OCI-LY7 (cell line): Measurements from ENCODE around the gene TNK1. TPM values are rescaled to one million over a fixed set of nuclear protein-coding genes. Genes with fewer than 3 reads are reported as not detected.

Experiments
- BruUV-seq: library from RNA; stranded (reverse); fragments of 400-500 nt; replicated peaks from 2 replicates; lab custom pipeline; 2021; lab: Mats Ljungman, UMichigan
- CTCF ChIA-PET: fragments of 300-600 bp; sonication (Branson Sonifier 250); formaldehyde crosslinking; loops from one replicate; lab custom pipeline; 2022; ENCODE audit warnings: antibody characterized with exemption; ENCODE audit not compliant: unreplicated experiment; lab: Charles Lee
- POLR2A ChIA-PET: fragments of 300-600 bp; sonication (Branson Sonifier 250); formaldehyde crosslinking; loops from one replicate; lab custom pipeline; 2022; ENCODE audit warnings: antibody characterized with exemption; lab: Charles Lee
- DNase-seq: peaks from one replicate; pipeline ENCODE4 v3.0.0-alpha.2; 2015; ENCODE audit warnings: low spot score
- H2AFZ ChIP-seq: fragments of 200-600 bp; sonication (generic), shearing (Covaris generic); 2 replicates; pipeline ENCODE4 v1.6.1; 2014; ENCODE audit warnings: mild to moderate bottlenecking, antibody characterized with exemption, low read length, moderate library complexity
- H3K27ac ChIP-seq: fragments of 200-600 bp; sonication (generic); 2 replicates; pipeline ENCODE4 v1.5.1; 2014; ENCODE audit warnings: mixed run types, low read depth, mild to moderate bottlenecking, moderate library complexity, low read length, inconsistent platforms; ENCODE audit not compliant: poor library complexity, severe bottlenecking
- H3K36me3 ChIP-seq: fragments of 200-600 bp; sonication (generic); 2 replicates; pipeline ENCODE4 v1.6.1; 2014; ENCODE audit warnings: mild to moderate bottlenecking, antibody characterized with exemption, low read length, moderate library complexity, mixed read lengths; ENCODE audit not compliant: insufficient read depth
- H3K4me1 ChIP-seq: fragments of 200-600 bp; sonication (generic); 2 replicates; pipeline ENCODE4 v1.5.1; 2014; ENCODE audit warnings: mild to moderate bottlenecking, low read length; ENCODE audit not compliant: insufficient read depth, poor library complexity, severe bottlenecking
- H3K4me2 ChIP-seq: fragments of 200-600 bp; sonication (generic); 2 replicates; pipeline ENCODE4 v1.6.1; 2014; ENCODE audit warnings: mild to moderate bottlenecking, low read length
- H3K4me3 ChIP-seq: fragments of 200-600 bp; sonication (generic); 2 replicates; pipeline ENCODE4 v1.5.1; 2014; ENCODE audit warnings: mild to moderate bottlenecking, low read depth, low read length; ENCODE audit not compliant: poor library complexity, severe bottlenecking
- H3K79me2 ChIP-seq: fragments of 200-600 bp; sonication (generic); 2 replicates; pipeline ENCODE4 v1.6.1; 2016; ENCODE audit warnings: low read depth, mild to moderate bottlenecking, low read length, moderate library complexity, mixed read lengths; ENCODE audit not compliant: insufficient read depth
- H3K9me2 ChIP-seq: fragments of 200-600 bp; sonication (generic); 2 replicates; pipeline ENCODE4 v1.6.1; 2016; ENCODE audit warnings: mild to moderate bottlenecking, low read length, mixed read lengths; ENCODE audit not compliant: insufficient read depth
- H3K9me3 ChIP-seq: fragments of 200-600 bp; sonication (generic); 2 replicates; pipeline ENCODE4 v1.6.1; 2014; ENCODE audit warnings: mild to moderate bottlenecking, mixed run types, low read length, mixed read lengths
- H4K20me1 ChIP-seq: fragments of 200-600 bp; sonication (generic); 2 replicates; pipeline ENCODE4 v1.6.1; 2014; ENCODE audit warnings: mild to moderate bottlenecking, antibody characterized with exemption, low read length, moderate library complexity, mixed read lengths; ENCODE audit not compliant: insufficient read depth
- EZH2phosphoT487 ChIP-seq: fragments of 200-600 bp; sonication (generic); IDR thresholded peaks from 2 replicates; pipeline ENCODE4 v1.6.1; 2018; ENCODE audit warnings: low read depth, borderline replicate concordance, mild to moderate bottlenecking, mixed run types, antibody characterized with exemption, low read length, moderate library complexity, mixed read lengths
- intact Hi-C: fragments of 100-400 bp; cut with micrococcal nuclease; formaldehyde crosslinking; loops from one replicate; pipeline ENCODE4 v1.10.0; 2022; ENCODE audit not compliant: unreplicated experiment
- total RNA-seq, 2 experiments: library from RNA; depleted of rRNA in 1 of 2; stranded (reverse); fragments of >200 nt in 1 of 2; shearing (Covaris generic) in 1 of 2; gene quantifications; 2 replicates each; pipeline ENCODE4 v1.2.3, GENCODE V29; 2014 to 2022
- TF ChIP-seq, protein P1 (sequence below): fragments of 200-600 bp; sonication (generic); conservative IDR thresholded peaks from 2 replicates; pipeline ENCODE4 v1.5.1; 2014; ENCODE audit warnings: mild to moderate bottlenecking, antibody characterized with exemption, low read length, moderate library complexity, mixed read lengths

Gene TNK1
- total RNA-seq, 2 experiments from 2014 or later: 5.0 to 6.4 TPM

DNA sequence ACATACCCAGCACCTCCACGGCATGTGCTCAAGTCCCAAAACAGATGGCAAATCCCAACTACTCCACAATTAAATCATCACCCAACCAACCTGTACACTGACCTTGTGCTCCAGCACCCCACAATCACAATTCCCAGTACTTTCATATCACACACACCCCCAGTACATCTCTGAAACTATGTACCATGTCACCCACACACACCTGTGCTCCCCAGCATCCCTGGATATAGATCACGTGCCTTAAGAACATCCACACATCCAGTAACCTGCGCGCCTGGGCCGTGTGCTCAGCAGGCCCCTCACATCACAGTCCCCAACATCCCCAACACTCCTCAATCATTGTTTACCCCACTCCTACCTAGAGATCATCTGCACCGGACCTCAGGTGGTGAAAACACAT is 28.8 kb downstream of the TNK1 start:
- H3K9me2 ChIP-seq: no peaks in the 10 kb centered on the region
- DNase-seq: no peak
- TF ChIP-seq, protein P1, sequence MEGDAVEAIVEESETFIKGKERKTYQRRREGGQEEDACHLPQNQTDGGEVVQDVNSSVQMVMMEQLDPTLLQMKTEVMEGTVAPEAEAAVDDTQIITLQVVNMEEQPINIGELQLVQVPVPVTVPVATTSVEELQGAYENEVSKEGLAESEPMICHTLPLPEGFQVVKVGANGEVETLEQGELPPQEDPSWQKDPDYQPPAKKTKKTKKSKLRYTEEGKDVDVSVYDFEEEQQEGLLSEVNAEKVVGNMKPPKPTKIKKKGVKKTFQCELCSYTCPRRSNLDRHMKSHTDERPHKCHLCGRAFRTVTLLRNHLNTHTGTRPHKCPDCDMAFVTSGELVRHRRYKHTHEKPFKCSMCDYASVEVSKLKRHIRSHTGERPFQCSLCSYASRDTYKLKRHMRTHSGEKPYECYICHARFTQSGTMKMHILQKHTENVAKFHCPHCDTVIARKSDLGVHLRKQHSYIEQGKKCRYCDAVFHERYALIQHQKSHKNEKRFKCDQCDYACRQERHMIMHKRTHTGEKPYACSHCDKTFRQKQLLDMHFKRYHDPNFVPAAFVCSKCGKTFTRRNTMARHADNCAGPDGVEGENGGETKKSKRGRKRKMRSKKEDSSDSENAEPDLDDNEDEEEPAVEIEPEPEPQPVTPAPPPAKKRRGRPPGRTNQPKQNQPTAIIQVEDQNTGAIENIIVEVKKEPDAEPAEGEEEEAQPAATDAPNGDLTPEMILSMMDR: no peak
- no peak for TF ChIP-seq EZH2phosphoT487
- ChIA-PET CTCF (no interaction called here), POLR2A (no interaction called here)
- H3K4me1 ChIP-seq: no peaks in the 10 kb centered on the region
- no TSS peak for BruUV-seq
- H3K27ac ChIP-seq: no peak overlapping the region
- H3K79me2 ChIP-seq: no peaks in the 10 kb centered on the region
- intact Hi-C loops: no loop called here
- no peak overlapping the region for H2AFZ ChIP-seq
- H3K4me3 ChIP-seq: no peak overlapping the region
- H4K20me1 ChIP-seq: no peaks in the 10 kb centered on the region
- H3K4me2 ChIP-seq: no peak overlapping the region
- H3K36me3 ChIP-seq: no peaks in the 10 kb centered on the region
- H3K9me3 ChIP-seq: no peaks in the 10 kb centered on the region

DNA sequence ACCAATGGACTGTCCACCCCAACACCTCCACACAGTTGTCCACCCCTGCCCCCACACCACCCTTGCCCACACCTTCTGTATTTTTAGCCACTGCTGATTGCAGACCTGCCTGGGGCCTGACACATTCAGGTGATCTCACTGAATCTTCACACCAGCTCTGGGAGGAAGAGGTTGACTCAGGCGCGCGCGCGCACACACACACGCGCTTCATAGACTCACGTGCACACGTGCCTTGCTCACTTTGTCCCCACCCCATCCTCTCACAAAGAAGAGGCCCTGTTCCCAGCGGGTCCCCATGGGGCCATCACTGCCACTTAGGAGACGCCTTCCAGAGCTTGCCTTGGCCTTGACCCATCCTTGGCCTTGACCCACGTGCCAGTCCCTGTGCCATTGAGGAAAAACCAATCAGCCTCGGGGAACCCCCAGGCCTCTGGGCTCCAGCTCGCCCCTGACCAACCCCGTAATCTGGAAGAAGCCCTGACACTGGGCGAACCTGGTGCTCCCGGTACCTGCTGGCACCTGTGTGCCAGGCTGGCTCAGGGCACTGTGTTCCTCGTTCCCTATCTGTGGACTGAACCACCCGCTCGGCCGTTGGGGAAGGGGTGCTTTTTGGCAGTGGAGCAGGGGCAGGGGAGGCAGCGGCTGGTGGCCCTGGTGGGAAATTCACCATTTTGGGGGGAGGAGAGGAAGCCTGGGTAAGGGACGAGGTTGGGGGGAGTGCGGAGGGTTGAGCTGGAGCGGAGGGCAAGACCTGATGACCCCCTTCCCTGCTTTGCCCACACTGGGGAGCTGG is 29.9 kb downstream of the TNK1 start:
- BruUV-seq: no TSS peak
- DNase-seq: no peak
- Histone ChIP-seq H2AFZ (no peak overlapping the region), H3K4me1 (no peaks in the 10 kb centered on the region), H3K4me3 (no peak overlapping the region), H3K9me2 (no peaks in the 10 kb centered on the region), H3K27ac (no peak overlapping the region), H3K4me2 (no peak overlapping the region), H3K36me3 (no peaks in the 10 kb centered on the region), H3K9me3 (no peaks in the 10 kb centered on the region), H4K20me1 (no peaks in the 10 kb centered on the region), H3K79me2 (no peaks in the 10 kb centered on the region)
- CTCF ChIA-PET: no interaction called here
- POLR2A ChIA-PET: no interaction called here
- intact Hi-C loops: no loop called here
- TF ChIP-seq, protein P1: no peak
- TF ChIP-seq EZH2phosphoT487: no peak

DNA sequence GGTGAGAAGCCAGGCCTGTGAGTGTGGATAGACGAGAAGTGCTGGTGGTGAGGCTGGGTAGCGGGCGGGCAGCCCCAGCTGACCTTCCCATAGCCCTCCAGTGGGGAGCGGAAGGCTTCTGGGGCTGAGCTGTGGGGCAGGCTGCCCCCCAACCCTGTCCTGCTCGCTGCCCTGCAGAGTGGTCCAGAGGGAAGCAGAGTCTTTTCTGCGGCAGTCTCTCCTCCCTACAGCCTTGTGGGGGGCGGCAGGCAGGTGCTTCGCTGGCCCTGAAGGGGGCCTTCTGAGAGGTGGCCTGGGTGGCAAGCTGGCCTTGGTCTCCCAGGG is 30.5 kb downstream of the TNK1 start:
- H3K9me2 ChIP-seq: no peaks in the 10 kb centered on the region
- no peak overlapping the region for H2AFZ ChIP-seq
- no peaks in the 10 kb centered on the region for H4K20me1 ChIP-seq
- H3K79me2 ChIP-seq: no peaks in the 10 kb centered on the region
- intact Hi-C loops: no loop called here
- no peaks in the 10 kb centered on the region for H3K9me3 ChIP-seq
- no peak for DNase-seq
- no TSS peak for BruUV-seq
- TF ChIP-seq, protein P1: no peak
- no peak for TF ChIP-seq EZH2phosphoT487
- ChIA-PET POLR2A (no interaction called here), CTCF (no interaction called here)
- no peak overlapping the region for H3K4me3 ChIP-seq
- no peak overlapping the region for H3K27ac ChIP-seq
- no peaks in the 10 kb centered on the region for H3K4me1 ChIP-seq
- H3K36me3 ChIP-seq: no peaks in the 10 kb centered on the region
- H3K4me2 ChIP-seq: no peak overlapping the region
